Fibroblast of gingiva (primary cell): ENCODE measurements around the gene RICTOR.

ENCODE experiments used
- DNase-seq: peaks from one replicate; pipeline ENCODE4 v3.0.0-alpha.2; 2011; ENCODE audit warnings: low read depth

RICTOR gene

GRCh38 chr5:38932854-38933408 lies 141.3 kb downstream of the RICTOR start:
- DNase-seq, result no peak

DNA sequence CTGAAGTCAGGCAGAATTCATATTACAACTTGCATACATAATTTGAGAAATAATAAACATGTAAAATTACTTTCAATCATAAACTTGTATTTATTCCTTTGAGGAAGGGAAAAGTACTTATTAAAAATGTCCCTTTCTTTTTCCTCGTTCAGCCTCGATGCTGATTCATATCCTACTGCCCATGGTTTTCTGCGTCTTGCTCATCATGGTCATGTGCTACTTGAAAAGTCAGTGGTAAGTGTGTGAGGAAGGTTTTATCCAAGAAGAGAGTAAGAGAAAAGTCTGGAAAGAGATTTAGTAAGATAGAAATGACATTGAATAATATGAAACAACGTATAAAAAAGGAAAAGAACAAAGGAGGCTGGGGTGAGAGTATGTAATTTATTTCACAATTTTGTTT lies 142.5 kb downstream of the RICTOR start:
- no peak for DNase-seq

DNA sequence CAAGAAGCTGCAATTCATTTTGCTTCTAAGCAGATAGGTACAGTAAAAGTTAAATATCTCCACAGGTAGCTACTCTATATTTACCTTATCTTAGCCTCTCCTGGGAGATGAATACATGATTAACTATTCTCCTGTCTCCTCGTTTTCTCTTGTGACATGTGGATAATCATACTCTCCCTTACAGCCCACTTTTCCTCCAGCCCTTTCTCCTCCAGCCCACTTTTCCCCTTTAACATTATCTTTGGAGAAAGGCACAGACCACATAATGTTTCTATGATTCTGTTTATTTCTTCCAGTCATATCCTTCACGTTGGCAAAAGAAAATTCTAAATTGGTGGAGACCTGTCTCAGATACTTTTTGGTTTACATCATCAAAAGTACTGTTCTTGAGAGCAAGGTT lies 144.4 kb downstream of the RICTOR start:
- DNase-seq, result no peak

- DNase-seq, result peak; percentile 57
Measured at GRCh38 chr5:38927470-38927869, 146.7 kb downstream of the RICTOR start.

DNA sequence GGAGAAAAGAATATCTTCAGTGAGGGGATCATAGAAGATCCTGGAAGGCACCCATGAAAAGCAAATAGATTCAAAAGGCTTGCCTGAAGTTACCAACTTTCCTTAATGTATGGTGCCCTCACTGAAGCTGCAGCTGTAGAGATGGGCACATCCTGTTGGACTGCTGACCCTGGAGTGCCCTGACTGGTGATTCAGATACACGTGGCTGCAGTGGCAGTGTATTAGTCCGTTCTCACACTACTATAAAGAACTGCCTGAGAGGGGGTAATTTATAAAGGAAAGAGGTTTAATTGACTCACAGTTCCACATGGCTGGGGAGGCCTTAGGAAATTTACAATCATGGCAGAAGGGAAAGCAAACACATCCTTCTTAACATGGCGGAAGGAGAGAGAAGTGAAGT lies 148.1 kb downstream of the RICTOR start:
- no peak for DNase-seq

DNA sequence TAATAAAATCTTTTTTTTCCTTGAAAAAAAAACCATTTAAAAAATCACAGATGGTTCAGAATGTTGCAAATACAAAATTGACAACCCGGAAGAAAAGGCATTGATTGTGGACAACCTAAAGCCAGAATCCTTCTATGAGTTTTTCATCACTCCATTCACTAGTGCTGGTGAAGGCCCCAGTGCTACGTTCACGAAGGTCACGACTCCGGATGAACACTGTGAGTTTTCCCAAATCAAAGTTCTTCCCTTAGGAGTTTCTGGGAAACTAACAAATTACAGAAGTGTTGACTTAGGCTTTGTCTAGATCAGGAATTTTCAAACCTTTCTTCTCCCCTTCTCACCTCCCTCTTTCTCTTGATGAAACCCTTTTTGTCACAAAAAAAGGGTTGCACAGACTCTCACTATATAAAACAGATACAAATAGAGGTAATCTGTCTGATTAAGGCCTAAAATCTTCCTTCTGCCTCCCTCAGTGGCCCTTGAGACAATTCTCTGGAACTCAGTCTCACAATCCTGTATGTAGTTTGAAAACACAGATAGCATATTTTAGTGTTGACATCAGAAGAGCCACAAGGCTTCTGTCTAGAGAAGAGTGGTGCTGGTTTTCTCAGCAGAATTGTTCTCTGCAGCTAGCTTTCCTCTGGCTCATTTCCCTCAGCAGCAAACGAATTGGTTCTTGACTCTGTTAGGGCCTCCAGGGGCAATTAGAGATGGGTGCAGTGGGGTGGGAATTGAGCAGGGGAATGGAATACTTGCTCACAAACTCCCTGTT lies 148.9 kb downstream of the RICTOR start:
- peak; percentile 39 for DNase-seq

GRCh38 chr5:38923661-38924451 lies 150.3 kb downstream of the RICTOR start:
- peak; percentile 60 for DNase-seq

GRCh38 chr5:38922199-38922598 lies 152.0 kb downstream of the RICTOR start:
- peak; percentile 25 for DNase-seq

DNA sequence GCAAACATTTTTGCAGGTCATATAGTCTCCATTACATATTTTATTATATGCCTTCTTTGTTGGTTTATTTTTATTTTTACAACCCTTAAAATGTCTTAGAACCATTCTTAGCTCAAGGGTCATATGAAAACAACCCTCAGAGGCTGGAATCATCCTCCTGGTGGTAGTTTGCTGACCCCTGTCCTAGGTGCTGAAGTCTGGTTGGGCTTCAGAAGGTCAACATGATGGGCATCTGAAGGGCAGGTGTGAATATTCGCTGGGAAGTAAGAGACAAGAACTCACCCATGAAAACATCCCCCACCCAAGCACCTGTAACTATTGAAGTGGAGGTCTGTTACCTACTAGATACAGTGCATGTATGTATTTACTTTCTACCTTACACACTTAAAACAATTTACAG lies 153.0 kb downstream of the RICTOR start:
- DNase-seq, result no peak

GRCh38 chr5:38916802-38917201 lies 157.4 kb downstream of the RICTOR start:
- no peak for DNase-seq

- no peak for DNase-seq
Measured at GRCh38 chr5:38913714-38914113, 160.5 kb downstream of the RICTOR start.

GRCh38 chr5:38911933-38912332 lies 162.3 kb downstream of the RICTOR start:
- DNase-seq, result no peak

DNA sequence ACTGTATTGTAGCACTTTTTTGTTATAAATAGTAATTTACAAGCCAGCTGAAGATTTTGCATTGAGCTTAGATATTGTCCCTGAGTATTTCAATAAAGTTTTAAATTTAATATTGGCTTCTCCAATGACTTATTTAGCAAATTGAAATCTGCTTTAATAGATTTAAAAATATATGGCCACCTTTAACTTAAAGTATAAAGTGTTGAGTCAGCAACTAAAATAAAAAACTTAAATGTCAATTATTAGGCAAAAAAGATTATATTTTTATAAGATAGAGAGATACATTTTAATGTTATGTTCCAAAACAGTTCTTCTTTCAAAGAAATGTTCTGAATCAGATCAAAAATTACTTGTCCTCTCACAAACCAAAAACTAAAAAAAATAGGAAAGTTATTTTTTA lies 167.7 kb downstream of the RICTOR start:
- DNase-seq, result no peak

DNA sequence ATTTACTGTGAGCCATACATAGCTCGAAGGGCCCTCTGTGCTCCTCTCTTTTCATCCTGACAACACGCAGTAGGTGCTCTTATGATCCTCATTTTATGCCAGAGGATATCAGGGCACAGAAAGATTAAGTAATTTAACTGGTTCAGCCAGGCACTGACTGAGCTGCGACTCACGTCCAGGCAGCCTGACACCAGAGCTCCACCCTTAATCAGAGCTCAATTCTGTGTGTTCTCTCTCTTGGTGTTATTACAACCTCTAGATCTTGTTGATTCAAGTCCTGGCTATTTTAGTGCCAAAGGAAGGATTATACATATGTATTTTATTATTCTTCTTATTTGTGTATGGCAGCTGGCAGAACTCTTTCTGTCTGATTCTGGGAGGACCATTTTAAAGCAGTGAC lies 168.7 kb downstream of the RICTOR start:
- DNase-seq, result peak; percentile 34

DNA sequence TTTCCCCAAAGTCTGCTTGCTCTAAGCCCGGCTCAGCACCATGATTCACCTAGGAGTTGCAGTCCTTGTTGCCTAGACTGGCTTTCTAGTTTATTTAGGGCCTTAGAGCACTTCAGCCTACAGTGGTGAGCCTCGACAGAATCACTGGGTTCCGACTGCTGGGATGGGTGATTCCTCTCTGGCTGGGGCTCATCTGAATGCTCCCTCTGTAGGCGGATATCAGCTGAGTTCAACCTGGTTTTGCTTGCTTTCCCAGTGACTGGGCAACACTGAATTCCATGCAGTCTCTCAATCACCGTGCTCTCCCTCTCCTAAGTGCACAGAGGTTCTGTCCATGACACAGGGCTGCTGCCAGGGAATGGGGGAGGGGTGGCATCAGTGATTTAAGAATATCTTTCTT lies 174.3 kb downstream of the RICTOR start:
- DNase-seq, result no peak

DNA sequence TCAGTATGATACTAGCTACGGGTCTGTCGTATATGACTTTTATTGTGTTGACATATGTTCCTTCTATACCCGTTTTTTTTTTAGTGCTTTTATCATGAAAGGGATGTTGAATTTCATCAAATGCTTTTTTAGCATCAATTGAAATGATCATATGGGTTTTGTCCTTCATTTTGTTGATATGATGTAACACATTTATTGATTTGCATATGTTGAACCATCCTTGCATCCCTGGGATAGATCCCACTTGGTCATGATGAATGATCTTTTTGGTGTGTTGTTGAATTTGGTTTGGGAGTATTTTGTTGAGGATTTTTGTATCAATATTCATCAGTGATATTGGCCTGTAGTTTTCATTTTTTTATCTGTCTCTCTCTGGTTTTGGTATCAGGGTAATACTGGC lies 177.4 kb downstream of the RICTOR start:
- no peak for DNase-seq

GRCh38 chr5:38892363-38892762 lies 181.8 kb downstream of the RICTOR start:
- no peak for DNase-seq

- DNase-seq, result no peak
Measured at GRCh38 chr5:38891563-38891962, 182.6 kb downstream of the RICTOR start.

DNA sequence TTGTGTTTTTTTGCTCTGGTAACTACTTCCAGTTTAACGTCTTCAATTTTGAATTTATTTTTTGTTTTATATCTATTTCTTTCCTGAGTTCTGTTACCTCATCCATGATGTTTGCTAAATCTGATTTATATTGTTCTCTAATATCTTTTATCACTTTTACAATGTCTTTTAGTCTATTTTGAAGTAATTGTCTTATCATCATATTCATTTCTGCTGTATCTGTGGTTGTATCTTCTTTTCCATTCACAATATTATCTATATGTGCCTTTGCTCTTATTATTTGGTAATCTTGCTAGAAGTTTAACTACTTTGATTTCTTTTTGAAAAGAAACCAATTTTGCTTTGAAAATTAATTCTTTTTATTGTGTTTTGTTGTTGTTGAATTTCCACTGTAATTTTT lies 184.8 kb downstream of the RICTOR start:
- no peak for DNase-seq

- no peak for DNase-seq
Measured at GRCh38 chr5:38888041-38888440, 186.2 kb downstream of the RICTOR start.
